DMS153 treated with DMSO at 0.1 percent for 48 hours (cell line): Measurements from ENCODE around the gene USP14.

Experiments used
- DNase-seq: peaks from one replicate; lab custom pipeline; 2025; ENCODE audit not compliant: unreplicated experiment; lab: John Stamatoyannopoulos, UW

USP14 gene

DNA sequence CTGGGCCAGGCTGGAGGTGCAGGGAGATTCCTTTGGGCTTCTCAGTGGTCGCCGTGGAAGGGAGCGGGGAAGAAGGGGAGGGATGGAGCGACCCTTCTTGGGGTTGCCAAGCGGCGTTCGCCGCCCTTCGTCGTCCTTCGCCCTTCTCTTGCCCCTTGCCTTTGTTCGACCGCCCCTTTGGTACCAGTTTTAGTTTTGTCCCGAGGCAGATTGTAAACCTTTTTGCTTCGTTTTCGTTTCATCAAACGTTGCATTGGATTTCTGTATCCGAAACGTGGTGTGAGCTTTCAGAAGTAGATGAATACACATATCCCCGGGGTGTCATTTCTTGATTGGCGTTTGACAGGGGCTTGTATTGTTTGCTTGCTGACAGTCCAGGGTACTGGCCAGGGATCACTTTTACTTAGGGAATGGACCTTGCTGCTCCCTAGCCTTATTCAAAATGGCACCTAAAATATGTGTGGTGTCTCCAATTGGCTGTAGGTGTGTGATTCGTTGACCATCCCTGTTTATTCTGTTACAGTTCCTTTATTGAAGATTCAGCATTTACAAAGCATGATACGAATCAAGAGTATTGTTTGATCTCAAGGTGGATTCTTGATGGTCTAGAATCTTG lies 788 bp downstream of the USP14 start:
- no peak for DNase-seq

GRCh38 chr18:159933-160332 lies 1.6 kb downstream of the USP14 start:
- DNase-seq: no peak

- no peak for DNase-seq
Observed at GRCh38 chr18:160831-161570, 2.6 kb downstream of the USP14 start.

DNA sequence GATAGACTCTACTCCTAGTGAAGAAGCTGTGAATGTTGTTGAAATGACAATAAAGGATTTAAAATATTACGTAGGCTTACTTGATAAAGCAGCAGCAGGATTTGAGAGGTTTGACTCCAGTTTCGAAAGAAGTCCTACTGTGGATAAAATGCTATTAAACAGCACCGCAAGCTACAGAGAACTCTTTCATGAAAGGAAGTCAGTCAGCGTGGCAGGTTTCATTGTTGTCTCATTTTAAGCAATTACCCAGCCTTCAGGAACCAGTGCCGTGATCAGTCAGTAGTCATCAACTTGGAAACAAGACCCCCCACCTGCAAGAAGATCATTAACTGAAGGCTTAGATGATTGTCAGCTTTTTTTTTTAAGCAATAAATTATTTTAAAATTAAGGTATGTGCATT lies 14.0 kb downstream of the USP14 start:
- no peak for DNase-seq

GRCh38 chr18:179499-179898 lies 21.1 kb downstream of the USP14 start:
- DNase-seq: no peak

- DNase-seq: no peak
Observed at GRCh38 chr18:181711-182110, 23.4 kb downstream of the USP14 start.

- DNase-seq: no peak
Observed at GRCh38 chr18:183769-184168, 25.4 kb downstream of the USP14 start.

- no peak for DNase-seq
Observed at GRCh38 chr18:189254-189653, 30.9 kb downstream of the USP14 start.

DNA sequence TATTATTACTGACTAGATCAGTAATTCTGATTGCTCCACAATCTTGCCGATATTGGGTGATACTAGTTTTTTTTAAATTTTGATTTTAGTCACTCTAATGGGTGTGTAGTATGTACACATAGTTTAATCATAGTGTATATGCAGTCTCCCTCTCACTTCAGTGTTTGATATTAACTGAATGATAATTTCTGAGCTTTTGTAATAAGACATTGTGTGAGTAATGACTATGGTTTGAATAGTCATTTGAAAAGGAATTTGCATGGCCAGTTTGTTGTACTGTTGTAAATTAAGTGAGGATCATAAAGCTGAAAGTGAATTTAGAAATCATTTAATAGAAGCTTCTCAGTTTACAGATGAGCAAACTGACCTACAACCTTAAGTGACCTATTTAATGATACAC lies 33.4 kb downstream of the USP14 start:
- no peak for DNase-seq

DNA sequence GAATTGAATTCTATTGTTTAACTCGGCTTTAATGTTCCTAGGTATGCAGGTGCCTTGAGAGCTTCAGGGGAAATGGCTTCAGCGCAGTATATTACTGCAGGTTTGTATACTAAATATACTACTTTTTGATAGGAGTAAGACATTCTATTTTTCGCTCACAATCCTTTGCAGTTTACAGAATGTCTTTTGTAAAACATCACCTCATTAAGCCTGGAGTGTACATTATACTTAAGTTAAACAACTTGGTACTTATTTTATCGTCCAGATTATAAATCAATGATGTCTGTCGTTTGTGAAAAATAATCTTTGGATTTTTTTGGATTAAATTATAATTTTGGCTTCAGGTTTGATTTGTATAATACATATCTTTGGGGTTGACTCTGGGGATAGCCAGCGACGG lies 34.4 kb downstream of the USP14 start:
- DNase-seq: no peak

DNA sequence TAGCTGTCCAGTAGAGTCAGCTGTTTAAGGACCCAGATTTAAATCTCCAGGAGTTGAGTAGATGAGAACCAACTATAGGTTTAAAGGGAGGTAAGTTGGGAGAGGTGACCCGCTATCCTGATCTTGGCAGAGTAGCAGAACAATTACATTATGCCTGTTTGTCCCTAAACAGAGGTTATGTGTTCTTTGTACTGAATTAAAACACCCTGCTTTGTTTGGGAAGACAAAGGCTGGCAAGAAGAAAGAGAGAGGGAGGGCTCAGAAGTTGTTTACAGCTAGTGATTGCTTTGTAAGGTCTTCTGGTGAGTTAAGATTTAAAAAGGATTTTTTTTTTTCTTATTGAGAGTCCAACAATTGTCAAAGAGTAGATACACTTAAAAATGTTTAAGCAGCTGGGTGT lies 37.3 kb downstream of the USP14 start:
- no peak for DNase-seq

DNA sequence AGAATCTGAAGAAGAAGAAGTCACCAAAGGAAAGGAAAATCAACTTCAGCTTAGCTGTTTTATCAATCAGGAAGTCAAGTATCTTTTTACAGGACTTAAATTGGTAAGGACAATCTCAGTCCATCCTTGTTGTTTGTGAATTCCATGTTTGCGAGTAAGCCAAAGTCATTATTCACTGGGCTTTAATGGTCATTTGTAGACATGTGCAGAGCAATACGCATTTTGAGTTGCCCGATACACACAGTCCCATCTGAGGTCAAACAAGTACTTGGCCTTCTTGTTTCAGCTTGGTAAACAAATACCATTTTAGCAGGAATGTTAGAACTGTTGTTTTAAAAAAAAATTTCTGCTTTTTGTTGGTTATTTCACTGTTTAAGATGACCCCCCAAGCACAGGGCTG lies 40.9 kb downstream of the USP14 start:
- no peak for DNase-seq

DNA sequence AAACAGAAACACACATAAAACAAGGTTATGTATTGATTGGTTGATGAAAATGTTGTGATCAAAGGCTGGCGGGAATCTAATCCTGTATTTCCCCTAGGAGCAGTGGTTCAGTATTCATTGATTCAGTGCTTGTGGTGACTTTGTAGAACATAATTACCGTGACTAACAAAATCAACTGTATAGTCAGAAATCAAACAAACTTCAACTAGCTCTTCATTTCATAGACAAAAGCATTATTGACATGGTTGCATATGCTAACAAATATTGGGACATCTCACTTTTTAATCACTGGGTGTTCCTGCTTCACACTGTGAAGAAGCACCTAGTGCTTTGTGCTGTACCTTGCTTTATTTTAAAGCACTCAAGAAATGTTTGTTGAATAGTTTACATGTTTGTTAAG lies 41.4 kb downstream of the USP14 start:
- DNase-seq: no peak

GRCh38 chr18:210075-210474 lies 51.7 kb downstream of the USP14 start:
- no peak for DNase-seq

DNA sequence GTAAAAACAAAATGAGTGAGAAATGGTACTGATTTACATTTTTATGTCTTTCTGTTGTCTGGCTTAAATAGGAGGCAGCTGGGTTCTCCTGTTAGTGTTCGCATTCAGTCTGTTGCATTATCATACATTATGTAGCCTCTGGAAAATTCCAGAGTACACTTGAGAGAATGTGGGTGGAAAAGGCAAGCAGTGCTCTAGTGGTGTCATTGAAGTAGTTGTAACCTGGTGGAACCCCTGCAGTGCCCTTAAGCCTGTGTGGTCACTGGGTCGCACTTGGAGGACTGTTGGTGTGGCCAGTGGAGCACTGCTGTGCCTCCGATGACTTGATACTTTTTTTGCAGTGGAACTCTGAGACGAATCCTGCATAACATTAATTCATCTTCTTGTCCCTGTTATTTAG lies 52.4 kb downstream of the USP14 start:
- DNase-seq: no peak

DNA sequence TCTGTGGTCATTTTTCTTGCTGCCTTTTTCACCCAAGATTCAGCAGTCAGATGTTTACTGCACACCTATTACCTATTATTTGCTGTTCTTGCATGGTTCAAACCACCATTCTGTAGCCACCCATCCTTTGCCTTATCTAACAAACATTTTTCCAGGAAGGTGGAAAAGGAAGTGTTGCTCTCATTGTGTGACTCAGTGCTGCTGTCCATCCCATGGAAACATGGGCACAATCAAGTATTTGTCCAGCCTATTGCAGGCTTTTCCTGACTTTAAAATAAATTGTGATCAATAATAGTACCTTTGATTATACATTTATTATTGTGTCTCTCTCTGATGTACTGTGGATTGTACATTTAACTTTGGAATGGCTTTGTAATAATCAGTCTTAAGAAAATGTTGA lies 53.2 kb downstream of the USP14 start:
- no peak for DNase-seq

GRCh38 chr18:212780-213179 lies 54.4 kb downstream of the USP14 start:
- no peak for DNase-seq

DNA sequence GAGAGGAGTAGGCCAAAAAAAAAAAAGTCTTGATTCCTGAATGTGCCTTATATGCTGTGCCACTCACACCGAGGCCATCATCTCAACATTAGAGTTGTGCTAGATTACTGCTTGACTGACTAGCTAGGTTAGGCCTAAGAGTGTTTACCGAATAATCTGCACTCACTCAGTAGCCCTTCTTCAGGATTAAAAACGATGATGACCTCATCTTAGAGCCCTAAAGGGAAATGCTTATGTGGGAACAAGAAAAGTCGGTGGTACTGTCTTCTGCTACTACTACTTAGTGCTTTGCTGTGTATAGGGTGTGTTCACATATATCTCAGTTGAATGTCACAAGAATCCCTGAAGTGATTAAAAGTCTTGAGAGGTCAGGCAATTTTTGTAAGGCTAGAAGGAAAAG lies 55.1 kb downstream of the USP14 start:
- no peak for DNase-seq

DNA sequence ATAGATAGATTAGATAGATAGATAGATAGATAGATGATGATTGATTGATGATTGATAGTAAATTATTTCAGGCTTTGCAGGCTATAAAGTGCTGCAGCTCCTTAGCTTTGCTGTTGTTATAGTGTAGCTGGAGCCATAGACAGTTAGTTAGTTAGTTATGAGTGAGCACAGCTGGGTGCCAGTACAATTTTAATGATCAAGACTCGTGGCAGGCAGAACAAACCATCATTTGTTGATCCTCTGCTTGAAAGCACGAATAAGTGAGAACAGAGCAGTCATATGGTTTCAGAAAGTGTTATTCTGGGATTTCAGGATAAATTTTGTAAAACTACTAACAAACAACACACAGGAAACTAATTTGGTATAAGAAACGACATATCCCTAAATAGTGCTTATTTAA lies 55.6 kb downstream of the USP14 start:
- DNase-seq: no peak

- DNase-seq: no peak
Observed at GRCh38 chr18:215448-216010, 57.2 kb downstream of the USP14 start.

DNA sequence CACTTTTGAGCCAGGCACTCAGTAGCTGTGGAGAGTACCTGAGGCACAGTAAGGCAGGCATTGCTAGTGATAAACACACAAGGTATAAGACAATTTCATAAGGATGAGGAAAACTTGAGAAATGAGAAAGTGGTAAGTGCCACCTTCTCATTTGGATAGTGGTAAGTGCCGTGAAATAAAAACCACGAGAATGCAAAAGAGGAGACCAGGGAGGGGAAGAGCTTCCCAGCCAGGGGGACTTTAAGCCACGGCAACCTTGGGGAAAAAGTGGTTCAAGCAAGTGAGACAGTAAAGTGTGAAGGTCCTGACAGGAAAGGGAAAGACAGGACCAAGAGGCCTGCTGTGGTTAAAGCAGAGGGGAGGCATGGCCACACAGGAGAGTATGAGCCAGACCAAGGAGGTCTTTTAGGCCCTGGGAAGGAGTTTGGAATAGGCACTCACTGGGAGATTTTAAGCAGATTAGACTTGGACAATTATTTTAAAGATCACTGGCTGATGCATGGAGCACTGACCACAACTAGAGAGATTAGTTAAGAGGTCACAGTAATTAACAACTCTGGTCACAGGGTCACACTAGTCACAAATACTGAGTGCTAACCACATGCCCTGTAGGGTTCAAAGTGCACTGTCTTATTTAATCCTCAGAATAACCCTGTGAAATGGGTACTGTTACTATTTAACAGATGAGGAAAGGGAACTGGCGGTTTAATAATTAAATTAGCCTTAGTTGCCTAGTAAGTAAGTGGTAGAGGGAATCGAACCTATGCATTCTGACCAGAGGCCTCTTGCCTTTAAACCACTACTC lies 59.4 kb downstream of the USP14 start:
- no peak for DNase-seq

DNA sequence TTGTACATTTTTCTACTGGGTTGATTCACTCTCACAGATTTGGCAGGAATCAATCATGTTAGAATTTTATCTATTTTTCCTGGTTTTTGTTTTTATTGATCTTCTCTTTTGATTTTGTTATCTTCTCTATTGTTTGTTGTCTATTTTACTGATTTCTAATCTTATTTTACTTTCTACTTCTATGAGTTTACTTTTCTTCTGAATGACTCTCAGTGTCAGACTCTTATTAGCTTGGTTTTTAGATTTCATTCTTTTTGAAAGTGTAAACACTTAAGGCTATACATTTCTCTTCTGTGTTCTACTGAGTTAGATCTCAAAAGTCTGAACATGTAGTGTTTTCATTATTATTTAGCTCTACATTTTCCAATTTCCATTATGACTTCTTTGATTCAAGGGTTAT lies 62.4 kb downstream of the USP14 start:
- DNase-seq: no peak
